Measurements from ENCODE around the gene ADIPOR2.

ADIPOR2 gene

DNA sequence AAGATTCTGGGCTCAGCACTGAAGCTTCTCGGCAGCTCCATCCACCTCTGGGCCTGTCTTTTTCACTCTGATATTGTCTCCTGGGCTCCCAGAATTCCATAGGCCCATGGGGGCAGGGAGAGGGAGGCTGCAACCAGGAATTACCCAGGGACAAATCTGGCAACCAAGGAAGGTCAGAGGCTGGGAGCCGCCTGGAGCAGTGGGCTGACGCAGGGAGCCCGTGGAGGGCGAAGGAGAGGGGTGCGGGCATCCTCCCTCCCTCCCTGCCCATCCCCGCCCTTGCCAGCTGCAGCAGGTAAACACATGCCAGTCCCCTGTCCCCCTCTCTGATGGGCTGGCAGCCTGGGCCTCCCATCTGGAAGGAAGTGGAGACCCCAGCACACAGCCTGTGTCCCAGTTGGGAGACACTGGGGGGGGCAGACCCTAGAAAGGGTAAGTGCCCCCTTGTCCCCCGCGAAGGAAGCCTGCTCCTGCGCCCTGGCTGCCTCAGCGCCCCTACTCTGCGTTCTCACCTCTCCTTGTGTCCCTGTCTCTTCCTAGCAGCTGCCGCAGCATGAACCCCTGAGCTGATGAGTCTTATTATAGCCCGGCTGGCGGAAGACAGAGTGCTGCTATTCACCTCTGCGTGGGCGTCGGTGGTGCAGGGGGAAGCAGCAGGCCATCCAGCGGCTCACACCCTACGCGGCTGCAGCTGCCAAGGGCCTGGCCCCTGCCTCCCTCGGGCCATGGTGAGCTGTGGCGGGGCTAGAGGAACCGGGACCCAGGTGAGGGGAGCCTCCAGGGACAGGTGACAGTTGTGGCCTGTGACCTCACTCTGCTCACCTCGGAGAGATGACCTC, 136.2 kb downstream of the ADIPOR2 start:
- Histone ChIP-seq H3K9ac (ENCODE audit: low read length) (no peak overlapping the region), H3K27me3 (ENCODE audit: control insufficient read depth, insufficient read depth, low read length) (peaks cover 21% of the 10 kb centered on the region), H3K9me3 (ENCODE audit: control insufficient read depth, low read depth, low read length) (no peaks in the 10 kb centered on the region), H3K4me3 (ENCODE audit: low read length) (no peak overlapping the region), H3K27ac (ENCODE audit: low read length) (no peak overlapping the region), H3K4me1 (ENCODE audit: control insufficient read depth, low read depth, low read length) (peaks cover 4% of the 10 kb centered on the region), H3K36me3 (ENCODE audit: control insufficient read depth, low read depth, low read length) (no peaks in the 10 kb centered on the region)

DNA sequence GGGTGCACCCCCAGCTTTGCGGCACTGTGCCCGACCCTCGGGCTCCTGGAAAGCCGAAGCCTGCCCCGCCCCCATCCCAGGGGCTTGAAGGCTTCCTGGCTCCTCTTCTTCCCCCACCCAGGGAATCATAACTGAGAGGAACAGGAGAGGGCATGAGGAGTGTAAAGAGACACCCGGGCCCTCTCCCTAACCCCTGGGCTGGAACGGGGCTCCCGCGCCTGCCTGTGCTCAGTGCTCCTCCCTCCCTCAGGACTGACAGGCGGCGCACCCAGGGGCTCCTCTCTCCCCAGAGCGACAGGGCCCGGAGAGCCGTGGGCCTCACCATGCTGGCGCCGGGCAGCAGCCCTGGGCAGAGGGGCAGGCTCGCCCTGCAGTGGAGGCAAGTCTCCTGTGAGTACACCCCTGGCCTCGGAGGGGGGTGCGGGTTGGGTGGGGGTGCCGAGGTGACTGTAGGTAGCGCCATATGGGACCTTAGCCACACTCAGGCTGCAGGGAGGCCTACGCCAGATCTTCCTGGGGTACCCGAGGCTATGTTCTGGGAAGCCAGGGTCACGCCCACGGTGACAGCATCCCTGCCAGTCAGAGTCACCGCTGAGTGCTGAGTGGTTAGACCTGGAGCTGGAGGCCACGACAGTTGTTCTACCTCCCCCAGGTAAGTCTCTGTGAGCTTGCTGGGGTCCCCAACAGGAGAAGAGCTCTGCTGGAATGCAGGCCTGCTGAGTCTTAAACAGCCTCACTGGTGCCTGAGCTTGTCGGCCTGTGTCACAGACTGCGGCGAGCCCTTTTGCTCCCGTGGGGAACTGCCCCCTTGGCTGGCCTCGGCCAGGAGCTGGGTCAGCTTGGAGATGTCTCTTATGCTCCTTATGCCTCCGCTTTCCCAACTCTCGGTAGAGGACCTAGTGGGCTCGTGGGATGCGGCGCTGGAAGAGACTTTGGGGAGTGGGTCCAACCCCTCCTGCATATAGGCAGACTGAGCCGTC, 137.2 kb downstream of the ADIPOR2 start:
- Histone ChIP-seq H3K4me1 (ENCODE audit: control insufficient read depth, low read depth, low read length) (peaks cover 4% of the 10 kb centered on the region), H3K9me3 (ENCODE audit: control insufficient read depth, low read depth, low read length) (no peaks in the 10 kb centered on the region), H3K27me3 (ENCODE audit: control insufficient read depth, insufficient read depth, low read length) (peaks cover 20% of the 10 kb centered on the region), H3K9ac (ENCODE audit: low read length) (no peak overlapping the region), H3K4me3 (ENCODE audit: low read length) (no peak overlapping the region), H3K36me3 (ENCODE audit: control insufficient read depth, low read depth, low read length) (no peaks in the 10 kb centered on the region), H3K27ac (ENCODE audit: low read length) (no peak overlapping the region)

DNA sequence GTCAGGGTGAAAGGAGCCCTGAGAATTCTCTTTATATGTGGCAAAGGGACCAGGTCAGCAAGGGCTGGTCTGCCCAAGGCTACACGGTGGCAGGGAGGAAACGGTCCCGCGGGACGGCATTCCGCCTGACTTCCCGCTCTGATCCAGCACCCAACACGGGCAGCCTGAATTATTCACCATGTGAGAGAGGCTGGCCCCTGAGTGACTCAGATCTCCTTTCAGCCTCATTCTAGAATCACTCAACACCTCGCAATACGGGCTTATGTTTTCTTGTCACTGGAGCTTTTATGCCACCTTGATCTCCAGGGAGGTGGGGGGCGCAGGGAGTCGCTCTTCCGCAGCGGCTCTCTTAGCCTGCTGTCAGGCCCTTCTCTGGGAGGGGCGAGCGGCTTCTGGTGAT, 138.0 kb downstream of the ADIPOR2 start:
- Histone ChIP-seq H3K36me3 (ENCODE audit: control insufficient read depth, low read depth, low read length) (no peaks in the 10 kb centered on the region), H3K27ac (ENCODE audit: low read length) (no peak overlapping the region), H3K27me3 (ENCODE audit: control insufficient read depth, insufficient read depth, low read length) (peaks cover 20% of the 10 kb centered on the region), H3K9me3 (ENCODE audit: control insufficient read depth, low read depth, low read length) (no peaks in the 10 kb centered on the region), H3K9ac (ENCODE audit: low read length) (no peak overlapping the region), H3K4me1 (ENCODE audit: control insufficient read depth, low read depth, low read length) (peaks cover 4% of the 10 kb centered on the region), H3K4me3 (ENCODE audit: low read length) (no peak overlapping the region)

DNA sequence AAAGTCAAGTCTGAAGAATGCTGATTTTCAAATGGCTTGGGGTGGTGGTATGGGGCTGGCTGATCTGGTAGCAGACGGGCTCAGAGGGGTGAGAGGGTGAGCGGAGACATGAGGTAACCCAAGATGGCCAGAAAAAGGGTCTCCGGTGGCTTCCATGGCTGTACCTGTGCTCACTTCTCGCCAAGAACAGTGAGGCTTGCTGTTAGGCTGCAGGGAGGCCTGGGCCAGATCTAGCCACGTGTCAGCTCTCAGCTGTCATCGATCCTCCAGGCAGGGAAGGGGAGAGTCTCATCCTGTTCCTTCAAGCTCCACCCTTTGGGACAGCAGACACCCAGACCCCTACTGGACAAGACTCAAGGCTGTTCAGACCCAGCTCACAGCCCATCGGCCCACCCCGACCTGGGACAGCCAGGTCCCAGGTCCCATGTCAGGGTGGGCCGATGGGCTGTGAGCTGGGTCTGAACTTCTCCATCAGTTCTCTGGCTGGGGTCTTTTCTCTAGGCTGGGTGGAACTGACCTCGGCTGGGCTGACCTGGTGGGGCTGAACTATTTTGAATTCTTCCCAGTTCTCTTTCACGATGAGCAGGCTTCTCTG, 138.5 kb downstream of the ADIPOR2 start:
- Histone ChIP-seq H3K27me3 (ENCODE audit: control insufficient read depth, insufficient read depth, low read length) (peaks cover 20% of the 10 kb centered on the region), H3K9ac (ENCODE audit: low read length) (no peak overlapping the region), H3K36me3 (ENCODE audit: control insufficient read depth, low read depth, low read length) (no peaks in the 10 kb centered on the region)

DNA sequence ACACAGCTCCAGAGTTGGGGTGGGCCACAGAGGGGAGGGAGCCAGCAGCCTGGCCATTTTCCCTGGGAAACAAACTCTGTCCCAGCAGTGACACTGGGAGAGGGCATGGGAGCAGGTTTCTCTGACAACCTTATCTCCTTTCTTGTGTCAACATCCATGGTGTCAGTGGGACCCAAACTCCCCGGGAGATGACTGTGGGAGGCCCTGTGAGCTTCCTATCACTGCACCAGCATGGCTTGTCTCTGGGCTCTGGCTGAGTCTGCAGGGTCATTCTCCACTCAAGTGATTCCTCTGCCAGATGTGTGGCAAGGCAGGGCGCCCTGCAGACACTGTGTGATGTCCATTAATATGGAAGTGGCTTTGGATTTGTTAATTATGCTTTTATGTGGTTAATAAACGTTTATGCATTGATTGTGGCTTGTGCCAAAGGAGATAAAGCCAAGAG, 139.6 kb downstream of the ADIPOR2 start:
- H3K27me3 ChIP-seq (ENCODE audit: control insufficient read depth, insufficient read depth, low read length) = peaks cover 20% of the 10 kb centered on the region
- no peaks in the 10 kb centered on the region for H3K9me3 ChIP-seq (ENCODE audit: control insufficient read depth, low read depth, low read length)
- no peaks in the 10 kb centered on the region for H3K36me3 ChIP-seq (ENCODE audit: control insufficient read depth, low read depth, low read length)
- no peak overlapping the region for H3K4me3 ChIP-seq (ENCODE audit: low read length)
- peaks cover 4% of the 10 kb centered on the region for H3K4me1 ChIP-seq (ENCODE audit: control insufficient read depth, low read depth, low read length)
- no peak overlapping the region for H3K27ac ChIP-seq (ENCODE audit: low read length)
- H3K9ac ChIP-seq (ENCODE audit: low read length) = no peak overlapping the region

More for the DNA sequence above, 138.5 kb downstream of the ADIPOR2 start:
- H3K4me3 ChIP-seq (ENCODE audit: low read length) = no peak overlapping the region
- H3K4me1 ChIP-seq (ENCODE audit: control insufficient read depth, low read depth, low read length) = peaks cover 4% of the 10 kb centered on the region
- no peaks in the 10 kb centered on the region for H3K9me3 ChIP-seq (ENCODE audit: control insufficient read depth, low read depth, low read length)
- H3K27ac ChIP-seq (ENCODE audit: low read length) = no peak overlapping the region

DNA sequence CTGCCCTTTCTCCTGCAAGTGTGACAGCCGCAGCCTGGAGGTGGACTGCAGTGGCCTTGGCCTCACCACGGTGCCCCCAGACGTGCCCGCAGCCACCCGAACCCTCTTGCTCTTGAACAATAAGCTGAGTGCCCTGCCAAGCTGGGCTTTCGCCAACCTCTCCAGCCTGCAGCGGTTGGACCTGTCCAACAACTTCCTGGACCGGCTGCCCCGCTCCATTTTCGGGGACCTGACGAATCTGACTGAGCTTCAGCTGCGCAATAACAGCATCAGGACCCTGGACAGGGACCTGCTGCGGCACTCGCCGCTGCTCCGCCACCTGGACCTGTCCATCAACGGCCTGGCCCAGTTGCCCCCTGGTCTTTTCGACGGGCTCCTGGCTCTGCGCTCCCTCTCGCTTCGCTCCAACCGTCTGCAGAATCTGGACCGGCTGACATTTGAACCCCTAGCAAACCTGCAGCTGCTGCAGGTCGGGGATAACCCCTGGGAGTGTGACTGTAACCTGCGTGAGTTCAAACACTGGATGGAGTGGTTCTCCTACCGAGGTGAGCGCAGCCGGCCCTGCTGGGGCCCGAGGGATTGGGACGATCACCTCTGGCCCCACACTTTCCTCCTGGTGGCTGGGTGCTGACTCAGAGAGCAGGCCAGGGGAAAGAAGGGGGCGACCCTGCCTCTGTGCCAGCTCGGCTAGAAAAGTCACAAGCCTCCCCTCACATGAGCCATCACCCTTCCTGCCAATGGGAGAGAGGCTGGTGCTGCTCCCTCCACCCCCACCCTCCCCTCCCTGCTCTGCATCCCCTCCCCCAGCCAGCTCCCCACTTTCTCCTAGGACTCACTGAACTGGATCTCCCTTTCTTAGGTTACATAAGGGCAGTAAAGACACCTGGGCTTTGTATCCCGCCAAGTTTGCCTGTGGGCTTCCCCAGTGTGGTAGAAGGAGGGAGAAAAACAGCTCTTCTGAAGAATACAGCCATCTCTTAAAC, 140.4 kb downstream of the ADIPOR2 start:
- peaks cover 20% of the 10 kb centered on the region for H3K27me3 ChIP-seq (ENCODE audit: control insufficient read depth, insufficient read depth, low read length)
- no peak overlapping the region for H3K27ac ChIP-seq (ENCODE audit: low read length)
- H3K9ac ChIP-seq (ENCODE audit: low read length) = no peak overlapping the region
- H3K4me1 ChIP-seq (ENCODE audit: control insufficient read depth, low read depth, low read length) = peaks cover 4% of the 10 kb centered on the region
- H3K4me3 ChIP-seq (ENCODE audit: low read length) = peak overlapping the region; percentile 46
- no peaks in the 10 kb centered on the region for H3K36me3 ChIP-seq (ENCODE audit: control insufficient read depth, low read depth, low read length)
- no peaks in the 10 kb centered on the region for H3K9me3 ChIP-seq (ENCODE audit: control insufficient read depth, low read depth, low read length)

DNA sequence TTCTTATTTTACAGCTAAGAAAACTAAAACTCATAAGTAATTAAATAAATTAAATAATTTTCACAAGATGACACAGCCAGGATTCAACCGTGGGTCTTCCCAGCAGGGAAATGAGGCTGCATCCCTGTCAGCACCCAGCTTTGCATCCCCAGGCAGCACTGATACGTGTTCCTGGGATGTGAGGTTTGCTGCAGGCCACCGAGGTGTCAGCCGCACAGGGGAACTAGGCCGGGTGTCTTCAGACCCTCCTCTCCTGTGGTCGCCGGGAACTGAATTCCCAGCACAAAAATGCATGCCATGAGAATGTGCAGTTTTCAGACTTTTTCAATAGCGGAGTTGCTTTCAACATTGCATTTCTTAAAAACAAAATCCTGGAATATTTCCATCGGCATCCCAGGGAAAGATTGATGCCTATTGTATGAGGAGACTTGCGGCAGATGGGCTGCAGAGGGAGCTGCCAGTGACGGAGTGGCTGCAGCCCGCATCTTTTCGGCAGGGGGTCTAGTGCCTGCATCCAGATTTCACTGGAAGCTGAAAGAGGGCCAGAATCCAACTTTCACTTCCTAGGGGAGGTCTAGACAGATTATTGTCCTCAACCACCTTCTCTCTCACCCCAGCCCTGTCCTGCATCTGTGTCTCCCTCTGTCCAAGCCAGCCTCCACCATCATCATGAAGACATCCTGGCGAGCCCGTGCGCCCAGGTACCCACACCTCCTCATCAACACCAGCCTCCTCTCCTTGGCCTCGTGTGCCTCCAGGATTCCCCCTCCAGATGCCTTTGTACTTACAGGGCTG, 142.1 kb downstream of the ADIPOR2 start:
- no peak overlapping the region for H3K9ac ChIP-seq (ENCODE audit: low read length)
- no peak overlapping the region for H3K27ac ChIP-seq (ENCODE audit: low read length)
- H3K4me1 ChIP-seq (ENCODE audit: control insufficient read depth, low read depth, low read length) = peaks cover 7% of the 10 kb centered on the region
- no peak overlapping the region for H3K4me3 ChIP-seq (ENCODE audit: low read length)
- H3K36me3 ChIP-seq (ENCODE audit: control insufficient read depth, low read depth, low read length) = no peaks in the 10 kb centered on the region
- peaks cover 20% of the 10 kb centered on the region for H3K27me3 ChIP-seq (ENCODE audit: control insufficient read depth, insufficient read depth, low read length)
- no peaks in the 10 kb centered on the region for H3K9me3 ChIP-seq (ENCODE audit: control insufficient read depth, low read depth, low read length)

DNA sequence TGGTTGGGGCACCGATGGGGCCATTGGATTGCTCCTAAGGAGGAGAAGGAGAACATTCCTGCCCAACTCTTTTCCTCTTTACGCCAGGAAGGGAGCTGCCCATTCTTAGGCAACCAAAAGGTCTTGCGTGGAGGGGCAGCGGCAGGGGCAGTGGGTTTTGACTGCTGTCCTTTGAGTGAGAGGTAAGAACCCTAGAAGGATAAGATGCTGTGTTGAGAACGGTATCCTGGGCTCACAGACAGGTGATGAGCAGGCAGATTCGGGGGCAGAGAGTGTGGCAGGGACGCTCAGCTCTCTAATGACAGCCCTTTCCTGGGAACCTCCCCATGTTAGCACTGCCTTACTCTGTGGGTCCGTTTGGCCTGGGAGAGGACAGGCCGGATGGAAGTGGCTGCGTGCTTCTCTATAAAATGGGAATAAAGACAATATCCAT, 142.7 kb downstream of the ADIPOR2 start:
- Histone ChIP-seq H3K4me3 (ENCODE audit: low read length) (no peak overlapping the region), H3K4me1 (ENCODE audit: control insufficient read depth, low read depth, low read length) (peaks cover 7% of the 10 kb centered on the region), H3K27me3 (ENCODE audit: control insufficient read depth, insufficient read depth, low read length) (peaks cover 20% of the 10 kb centered on the region), H3K27ac (ENCODE audit: low read length) (no peak overlapping the region), H3K9ac (ENCODE audit: low read length) (no peak overlapping the region), H3K36me3 (ENCODE audit: control insufficient read depth, low read depth, low read length) (no peaks in the 10 kb centered on the region), H3K9me3 (ENCODE audit: control insufficient read depth, low read depth, low read length) (no peaks in the 10 kb centered on the region)

DNA sequence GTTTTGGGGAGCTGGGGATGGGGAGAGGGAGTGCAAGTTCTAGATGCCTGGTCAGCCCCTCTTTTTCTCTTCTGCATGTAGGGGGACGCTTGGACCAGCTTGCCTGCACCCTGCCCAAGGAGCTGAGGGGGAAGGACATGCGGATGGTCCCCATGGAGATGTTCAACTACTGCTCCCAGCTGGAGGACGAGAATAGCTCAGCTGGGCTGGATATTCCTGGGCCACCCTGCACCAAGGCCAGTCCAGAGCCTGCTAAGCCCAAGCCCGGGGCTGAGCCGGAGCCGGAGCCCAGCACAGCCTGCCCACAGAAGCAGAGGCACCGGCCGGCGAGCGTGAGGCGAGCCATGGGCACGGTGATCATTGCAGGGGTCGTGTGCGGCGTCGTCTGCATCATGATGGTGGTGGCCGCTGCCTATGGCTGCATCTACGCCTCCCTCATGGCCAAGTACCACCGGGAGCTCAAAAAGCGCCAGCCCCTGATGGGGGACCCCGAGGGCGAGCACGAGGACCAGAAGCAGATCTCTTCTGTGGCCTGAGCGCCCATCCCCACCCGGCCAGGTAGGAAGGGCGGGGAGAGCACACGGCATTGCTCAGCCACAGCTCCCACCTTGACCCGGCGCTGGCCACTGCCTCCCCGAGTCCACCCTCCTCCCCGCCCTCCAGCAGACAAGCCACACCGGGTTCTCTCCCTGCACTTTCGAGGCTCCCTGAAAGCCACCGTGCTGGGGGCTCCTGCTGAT, 143.5 kb downstream of the ADIPOR2 start:
- H3K36me3 ChIP-seq (ENCODE audit: control insufficient read depth, low read depth, low read length) = no peaks in the 10 kb centered on the region
- peaks cover 7% of the 10 kb centered on the region for H3K4me1 ChIP-seq (ENCODE audit: control insufficient read depth, low read depth, low read length)
- H3K9me3 ChIP-seq (ENCODE audit: control insufficient read depth, low read depth, low read length) = no peaks in the 10 kb centered on the region
- no peak overlapping the region for H3K4me3 ChIP-seq (ENCODE audit: low read length)
- H3K9ac ChIP-seq (ENCODE audit: low read length) = no peak overlapping the region
- peaks cover 20% of the 10 kb centered on the region for H3K27me3 ChIP-seq (ENCODE audit: control insufficient read depth, insufficient read depth, low read length)
- no peak overlapping the region for H3K27ac ChIP-seq (ENCODE audit: low read length)
